ENCODE results near the gene KLHL6.

- TF ChIP-seq CTCF (IDR thresholded peaks at IDR 0.05; ENCODE audit: insufficient read depth, low read depth, low read length), result no peak
- TF ChIP-seq EZH2 (IDR thresholded peaks at IDR 0.05; ENCODE audit: insufficient read depth, low read length), result no peak
These were observed 14.8 kb downstream of the KLHL6 start for GRCh38 chr3:183540501-183541234.

All from astrocyte (in vitro differentiated cells and primary cell).